Astrocyte (in vitro differentiated cells and primary cell): ENCODE results near the gene ZBTB24.

ENCODE experiments used
- CTCF ChIP-seq: IDR thresholded peaks from 2 replicates; pipeline ENCODE4 v1.5.1; 2011; ENCODE audit warnings: low read depth, mild to moderate bottlenecking, inconsistent platforms, low read length, moderate library complexity; ENCODE audit not compliant: insufficient read depth
- EZH2 ChIP-seq: IDR thresholded peaks from 2 replicates; pipeline ENCODE4 v1.6.1; 2012; ENCODE audit warnings: mild to moderate bottlenecking, low read length, inconsistent platforms; ENCODE audit not compliant: insufficient read depth

DNA sequence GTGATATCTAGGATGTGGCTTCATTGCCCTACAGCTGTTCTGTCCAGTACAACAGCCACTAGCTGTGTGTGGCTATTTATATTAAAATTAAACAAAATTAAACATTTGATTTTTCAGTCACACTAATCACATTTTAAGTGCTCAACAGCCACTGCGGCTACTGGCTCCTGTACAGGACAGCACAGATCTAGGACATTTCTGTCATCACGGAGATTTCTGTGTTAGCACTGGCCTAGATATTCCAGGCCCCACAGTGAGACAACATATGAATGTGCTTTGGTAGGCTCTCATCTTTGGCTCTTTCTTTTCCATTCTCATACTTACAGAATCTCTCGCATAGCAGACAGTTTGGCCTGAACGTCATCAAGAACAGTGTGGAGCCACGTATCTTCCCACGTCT lies 48.4 kb upstream of the ZBTB24 start:
- TF ChIP-seq CTCF, result no peak
- no peak for TF ChIP-seq EZH2
